ENCODE measurements around the gene LSM10. TPM values are rescaled to one million over a fixed set of nuclear protein-coding genes. Genes with fewer than 3 reads are reported as not detected.

LSM10 gene
- total RNA-seq, 4 donors from 2014 or later, result 21.0 to 32.2 (median 27.0) TPM

GRCh38 chr1:36369061-36369861, 28.4 kb downstream of the LSM10 start:
- TF ChIP-seq POLR2A (IDR thresholded peaks at IDR 0.05), result no peak
- peak in 1 of 3 donors; percentile 71 for TF ChIP-seq CTCF (IDR thresholded peaks at IDR 0.05)
- peak; percentile 74 to 94 for DNase-seq (ENCODE audit: low spot score in 2 of 2)
- 55% methylated on average over 7 of the region's 7 CpGs for WGBS, 2 donors
- no peak overlapping the region for H3K4me3 ChIP-seq (ENCODE audit: low read depth, poor library complexity, severe bottlenecking)
- intact Hi-C loops (cut with DNase I; ENCODE audit: low total_unique reads), result no loop called here

GRCh38 chr1:36367798-36368197, 29.9 kb downstream of the LSM10 start:
- DNase-seq (ENCODE audit: low spot score in 2 of 2), result no peak
- intact Hi-C loops (cut with DNase I; ENCODE audit: low total_unique reads), result no loop called here
- H3K4me3 ChIP-seq (ENCODE audit: low read depth, poor library complexity, severe bottlenecking), result no peak overlapping the region
- TF ChIP-seq POLR2A (IDR thresholded peaks at IDR 0.05) (no peak), CTCF (IDR thresholded peaks at IDR 0.05) (no peak)
- 82 to 96% methylated on average over 4 of the region's 4 CpGs for WGBS, 2 donors

GRCh38 chr1:36367066-36367465, 30.6 kb downstream of the LSM10 start:
- DNase-seq (ENCODE audit: low spot score in 2 of 2), result no peak
- 78 to 89% methylated on average over 5 of the region's 5 CpGs for WGBS, 2 donors
- no peak overlapping the region for H3K4me3 ChIP-seq (ENCODE audit: low read depth, poor library complexity, severe bottlenecking)
- intact Hi-C loops (cut with DNase I; ENCODE audit: low total_unique reads), result no loop called here
- TF ChIP-seq CTCF (IDR thresholded peaks at IDR 0.05), result no peak
- no peak for TF ChIP-seq POLR2A (IDR thresholded peaks at IDR 0.05)

- intact Hi-C loops (cut with DNase I; ENCODE audit: low total_unique reads), result no loop called here
- DNase-seq (ENCODE audit: low spot score in 2 of 2), result no peak
- H3K4me3 ChIP-seq (ENCODE audit: low read depth, poor library complexity, severe bottlenecking), result no peak overlapping the region
- 62 to 68% methylated on average over 18 of the region's 18 CpGs for WGBS, 2 donors
- TF ChIP-seq CTCF (IDR thresholded peaks at IDR 0.05) (no peak), POLR2A (IDR thresholded peaks at IDR 0.05) (no peak)
These were observed 31.5 kb downstream of the LSM10 start for GRCh38 chr1:36366091-36366661.

GRCh38 chr1:36365381-36365780, 32.3 kb downstream of the LSM10 start:
- TF ChIP-seq POLR2A (IDR thresholded peaks at IDR 0.05), result no peak
- TF ChIP-seq CTCF (IDR thresholded peaks at IDR 0.05), result no peak
- DNase-seq (ENCODE audit: low spot score in 2 of 2), result peak in 1 of 2 donors; percentile 45
- no peak overlapping the region for H3K4me3 ChIP-seq (ENCODE audit: low read depth, poor library complexity, severe bottlenecking)
- WGBS, 2 donors, result 70% methylated on average over 1 of the region's 1 CpG
- intact Hi-C loops (cut with DNase I; ENCODE audit: low total_unique reads), result no loop called here

Measured in lower leg skin (tissue), 4 donors.